ENCODE data around the gene CATSPER1.

DNA sequence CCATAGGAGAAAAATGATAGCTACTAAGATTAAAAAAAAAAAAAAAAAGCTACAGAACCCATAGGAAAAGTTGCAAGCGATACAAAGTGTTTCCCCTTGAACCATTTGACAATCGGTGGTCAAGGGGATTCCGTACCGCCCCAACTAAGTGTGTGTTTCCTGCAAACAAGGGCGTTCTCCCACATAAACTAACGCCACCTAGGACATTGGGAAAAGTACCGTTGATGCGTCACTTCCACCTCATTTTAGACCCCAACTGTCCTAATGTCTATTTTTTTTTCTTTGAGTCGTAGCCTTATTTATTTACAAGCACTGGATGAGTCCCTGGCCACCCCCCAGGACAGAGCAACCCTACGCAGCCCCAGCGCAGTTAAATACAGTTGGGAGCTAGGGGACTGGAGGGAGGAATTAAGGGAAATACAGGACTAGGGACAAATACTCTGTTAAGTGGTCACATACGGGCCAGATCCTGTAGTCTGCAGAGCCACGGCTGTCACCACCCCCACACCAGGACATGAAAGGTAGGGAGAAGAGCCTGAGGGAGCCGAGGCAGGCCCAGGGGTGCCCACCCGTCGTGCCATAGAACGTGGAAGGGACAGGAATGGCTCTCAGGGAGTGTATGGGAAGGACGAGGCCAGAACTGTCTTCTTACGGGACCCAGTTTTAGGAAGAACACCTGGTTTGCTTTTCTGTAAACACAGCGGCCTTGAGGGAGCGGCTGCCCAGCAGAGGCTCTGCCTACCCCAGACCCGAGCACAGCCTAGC lies 43.3 kb downstream of the CATSPER1 start:
- TF ChIP-seq CSDC2 (CRISPR knock-in tag; IDR thresholded peaks at IDR 0.05) (no peak), ZFP30 (CRISPR knock-in tag; IDR thresholded peaks at IDR 0.05) (no peak), ZNF70 (CRISPR knock-in tag; IDR thresholded peaks at IDR 0.05) (no peak)
- TF ChIP-seq, protein P1, sequence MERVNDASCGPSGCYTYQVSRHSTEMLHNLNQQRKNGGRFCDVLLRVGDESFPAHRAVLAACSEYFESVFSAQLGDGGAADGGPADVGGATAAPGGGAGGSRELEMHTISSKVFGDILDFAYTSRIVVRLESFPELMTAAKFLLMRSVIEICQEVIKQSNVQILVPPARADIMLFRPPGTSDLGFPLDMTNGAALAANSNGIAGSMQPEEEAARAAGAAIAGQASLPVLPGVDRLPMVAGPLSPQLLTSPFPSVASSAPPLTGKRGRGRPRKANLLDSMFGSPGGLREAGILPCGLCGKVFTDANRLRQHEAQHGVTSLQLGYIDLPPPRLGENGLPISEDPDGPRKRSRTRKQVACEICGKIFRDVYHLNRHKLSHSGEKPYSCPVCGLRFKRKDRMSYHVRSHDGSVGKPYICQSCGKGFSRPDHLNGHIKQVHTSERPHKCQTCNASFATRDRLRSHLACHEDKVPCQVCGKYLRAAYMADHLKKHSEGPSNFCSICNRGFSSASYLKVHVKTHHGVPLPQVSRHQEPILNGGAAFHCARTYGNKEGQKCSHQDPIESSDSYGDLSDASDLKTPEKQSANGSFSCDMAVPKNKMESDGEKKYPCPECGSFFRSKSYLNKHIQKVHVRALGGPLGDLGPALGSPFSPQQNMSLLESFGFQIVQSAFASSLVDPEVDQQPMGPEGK (CRISPR knock-in tag; IDR thresholded peaks at IDR 0.05; ENCODE audit: borderline replicate concordance): no peak
